GM12878 (cell line): ENCODE measurements around the gene ATP5F1D. TPM values are rescaled to one million over a fixed set of nuclear protein-coding genes. Genes with fewer than 3 reads are reported as not detected.

ENCODE experiments used
- ASH2L ChIP-seq: fragments of 300-600, 200-600 bp; sonication (generic); IDR thresholded peaks from 2 replicates; pipeline ENCODE4 v1.6.1; 2017; ENCODE audit warnings: low read depth, mild to moderate bottlenecking, borderline replicate concordance
- BRCA1 ChIP-seq: IDR thresholded peaks from 2 replicates; pipeline ENCODE4 v1.6.1; 2011; ENCODE audit warnings: low read depth, low read length, improper control_type of control experiment
- CBX5 ChIP-seq: sonication (generic); IDR thresholded peaks from 2 replicates; pipeline ENCODE4 v1.6.1; 2016; ENCODE audit warnings: low read depth, moderate library complexity, mild to moderate bottlenecking, inconsistent platforms
- CHD1 ChIP-seq: IDR thresholded peaks from 2 replicates; pipeline ENCODE4 v1.6.1; 2012; ENCODE audit warnings: low read depth, low read length, improper control_type of control experiment
- EED ChIP-seq: sonication (generic); IDR thresholded peaks from 2 replicates; pipeline ENCODE4 v1.6.1; 2016; ENCODE audit warnings: antibody characterized with exemption, low read depth
- HDAC6 ChIP-seq: fragments of 200-600 bp; sonication (generic); IDR thresholded peaks from one replicate; pipeline ENCODE4 v1.8.0; 2017; ENCODE audit warnings: antibody characterized with exemption; ENCODE audit not compliant: unreplicated experiment
- KLF5 ChIP-seq: fragments of 450-650 bp; IDR thresholded peaks from 2 replicates; pipeline ENCODE4 v1.6.1; 2014; ENCODE audit warnings: mild to moderate bottlenecking; ENCODE audit not compliant: partially characterized antibody
- MYB ChIP-seq: fragments of 150-350 bp; IDR thresholded peaks from 2 replicates; pipeline ENCODE4 v1.6.1; 2014; ENCODE audit warnings: mild to moderate bottlenecking, low read depth, low read length, borderline replicate concordance
- NFYB ChIP-seq: IDR thresholded peaks from 2 replicates; pipeline ENCODE4 v1.6.1; 2011; ENCODE audit warnings: low read depth, mild to moderate bottlenecking, low read length, improper control_type of control experiment, moderate library complexity; ENCODE audit not compliant: insufficient read depth
- NR2C2 ChIP-seq: IDR thresholded peaks from 2 replicates; pipeline ENCODE4 v1.6.1; 2011; ENCODE audit warnings: borderline replicate concordance, low read depth; ENCODE audit not compliant: control insufficient read depth, insufficient read length
- NR2F1 ChIP-seq: fragments of 450-650 bp; conservative IDR thresholded peaks from 2 replicates; pipeline ENCODE4 v1.6.1; 2017; ENCODE audit warnings: mild to moderate bottlenecking
- PML ChIP-seq: IDR thresholded peaks from 2 replicates; pipeline ENCODE4 v1.6.1; 2012; ENCODE audit warnings: low read length, inconsistent platforms
- POLR2AphosphoS5 ChIP-seq: IDR thresholded peaks from 2 replicates; pipeline ENCODE4 v1.6.1; 2011; ENCODE audit warnings: mild to moderate bottlenecking, low read length, inconsistent platforms
- SMAD5 ChIP-seq: IDR thresholded peaks from 2 replicates; pipeline ENCODE4 v1.6.1; 2016; ENCODE audit warnings: antibody characterized with exemption, low read depth
- SP1 ChIP-seq: IDR thresholded peaks from one replicate; pipeline ENCODE4 v1.6.1; 2011; ENCODE audit warnings: low read depth, low read length
- SUPT20H ChIP-seq: IDR thresholded peaks from 2 replicates; pipeline ENCODE4 v1.6.1; 2011; ENCODE audit warnings: low read depth, mild to moderate bottlenecking, low read length, moderate library complexity, borderline replicate concordance; ENCODE audit not compliant: control insufficient read depth
- TCF12 ChIP-seq: IDR thresholded peaks from 2 replicates; pipeline ENCODE4 v1.6.1; 2011; ENCODE audit warnings: low read depth, mild to moderate bottlenecking, low read length
- ZNF217 ChIP-seq: fragments of 450-650 bp; IDR thresholded peaks from 2 replicates; pipeline ENCODE4 v1.6.1; 2017; ENCODE audit warnings: antibody characterized with exemption, mild to moderate bottlenecking
- ZNF384 ChIP-seq: IDR thresholded peaks from 2 replicates; pipeline ENCODE4 v1.6.1; 2012; ENCODE audit warnings: low read depth, mild to moderate bottlenecking, low read length, improper control_type of control experiment, borderline replicate concordance
- ZZZ3 ChIP-seq: IDR thresholded peaks from 2 replicates; pipeline ENCODE4 v1.6.1; 2011; ENCODE audit warnings: low read depth; ENCODE audit not compliant: control insufficient read depth, insufficient read length
- polyA plus RNA-seq, 11 experiments: library from polyadenylated mRNA; depleted of rRNA in 4 of 11; unstranded in 6 of 11; stranded (reverse) in 5 of 11; fragments of >200 nt; fragmentation: Nextera tagmentation in 4 of 11; fragmentation: Illumina TruSeq in 1 of 11; extraction: Ambion mirVana in 4 of 11; extraction: Trizol in 1 of 11; gene quantifications; 1 replicate in 1 of 11; 2 replicates in 10 of 11; pipeline versions ENCODE4 v1.2.1 to v1.2.3, GENCODE V29; 2011 to 2016; ENCODE audit warnings: inconsistent platforms in 2 of 11, missing spikeins in 2 of 11, low read depth in 1 of 11
- total RNA-seq, 4 experiments: library from RNA; depleted of rRNA in 3 of 4; stranded (reverse); fragments of >200 nt in 3 of 4; fragmentation: Illumina TruSeq in 1 of 4; extraction: Trizol in 1 of 4; gene quantifications; 2 replicates each; pipeline versions ENCODE4 v1.2.1 to v1.2.3, GENCODE V29; 2013 to 2021
- TF ChIP-seq, protein P1 (sequence below), 3 experiments: IDR thresholded peaks in 2 of 3; conservative IDR thresholded peaks in 1 of 3; 2 replicates each; pipeline ENCODE4 v1.5.1; 2011; ENCODE audit warnings: low read depth in 3 of 3, low read length in 3 of 3, mild to moderate bottlenecking in 3 of 3, control low read depth in 2 of 3, moderate library complexity in 2 of 3, inconsistent platforms in 1 of 3, mixed read lengths in 1 of 3; ENCODE audit not compliant: control insufficient read depth in 2 of 3, insufficient read depth in 1 of 3; ENCODE audit errors: extremely low read depth in 1 of 3
- TF ChIP-seq, protein P2 (sequence below): fragments of 450-650 bp; IDR thresholded peaks from 2 replicates; pipeline ENCODE4 v1.6.1; 2017; ENCODE audit warnings: mild to moderate bottlenecking
- TF ChIP-seq, protein P3 (sequence below): fragments of 150-350 bp; IDR thresholded peaks from 2 replicates; pipeline ENCODE4 v1.6.1; 2014; ENCODE audit warnings: mild to moderate bottlenecking, low read depth, low read length

ATP5F1D gene
- total and polyA plus RNA-seq, 10 of the 15 experiments (the other 5 are each of a cell fraction or from before 2014, with no cell fraction given), result 7.2 to 357 (median 49.5) TPM

- TF ChIP-seq, protein P1, sequence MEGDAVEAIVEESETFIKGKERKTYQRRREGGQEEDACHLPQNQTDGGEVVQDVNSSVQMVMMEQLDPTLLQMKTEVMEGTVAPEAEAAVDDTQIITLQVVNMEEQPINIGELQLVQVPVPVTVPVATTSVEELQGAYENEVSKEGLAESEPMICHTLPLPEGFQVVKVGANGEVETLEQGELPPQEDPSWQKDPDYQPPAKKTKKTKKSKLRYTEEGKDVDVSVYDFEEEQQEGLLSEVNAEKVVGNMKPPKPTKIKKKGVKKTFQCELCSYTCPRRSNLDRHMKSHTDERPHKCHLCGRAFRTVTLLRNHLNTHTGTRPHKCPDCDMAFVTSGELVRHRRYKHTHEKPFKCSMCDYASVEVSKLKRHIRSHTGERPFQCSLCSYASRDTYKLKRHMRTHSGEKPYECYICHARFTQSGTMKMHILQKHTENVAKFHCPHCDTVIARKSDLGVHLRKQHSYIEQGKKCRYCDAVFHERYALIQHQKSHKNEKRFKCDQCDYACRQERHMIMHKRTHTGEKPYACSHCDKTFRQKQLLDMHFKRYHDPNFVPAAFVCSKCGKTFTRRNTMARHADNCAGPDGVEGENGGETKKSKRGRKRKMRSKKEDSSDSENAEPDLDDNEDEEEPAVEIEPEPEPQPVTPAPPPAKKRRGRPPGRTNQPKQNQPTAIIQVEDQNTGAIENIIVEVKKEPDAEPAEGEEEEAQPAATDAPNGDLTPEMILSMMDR (IDR thresholded peaks at IDR 0.05 in 2 of 3, conservative IDR thresholded peaks at IDR 0.05 in 1 of 3; ENCODE audit: control insufficient read depth in 2 of 3, extremely low read depth in 1 of 3, insufficient read depth in 1 of 3, low read depth in 3 of 3, low read length in 3 of 3), result peak; percentile 90 to 96 (median 96)
- no peak for TF ChIP-seq NR2C2
- TF ChIP-seq, protein P2, sequence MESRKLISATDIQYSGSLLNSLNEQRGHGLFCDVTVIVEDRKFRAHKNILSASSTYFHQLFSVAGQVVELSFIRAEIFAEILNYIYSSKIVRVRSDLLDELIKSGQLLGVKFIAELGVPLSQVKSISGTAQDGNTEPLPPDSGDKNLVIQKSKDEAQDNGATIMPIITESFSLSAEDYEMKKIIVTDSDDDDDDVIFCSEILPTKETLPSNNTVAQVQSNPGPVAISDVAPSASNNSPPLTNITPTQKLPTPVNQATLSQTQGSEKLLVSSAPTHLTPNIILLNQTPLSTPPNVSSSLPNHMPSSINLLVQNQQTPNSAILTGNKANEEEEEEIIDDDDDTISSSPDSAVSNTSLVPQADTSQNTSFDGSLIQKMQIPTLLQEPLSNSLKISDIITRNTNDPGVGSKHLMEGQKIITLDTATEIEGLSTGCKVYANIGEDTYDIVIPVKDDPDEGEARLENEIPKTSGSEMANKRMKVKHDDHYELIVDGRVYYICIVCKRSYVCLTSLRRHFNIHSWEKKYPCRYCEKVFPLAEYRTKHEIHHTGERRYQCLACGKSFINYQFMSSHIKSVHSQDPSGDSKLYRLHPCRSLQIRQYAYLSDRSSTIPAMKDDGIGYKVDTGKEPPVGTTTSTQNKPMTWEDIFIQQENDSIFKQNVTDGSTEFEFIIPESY, result no peak
- no peak for TF ChIP-seq EED
- TF ChIP-seq, protein P3, sequence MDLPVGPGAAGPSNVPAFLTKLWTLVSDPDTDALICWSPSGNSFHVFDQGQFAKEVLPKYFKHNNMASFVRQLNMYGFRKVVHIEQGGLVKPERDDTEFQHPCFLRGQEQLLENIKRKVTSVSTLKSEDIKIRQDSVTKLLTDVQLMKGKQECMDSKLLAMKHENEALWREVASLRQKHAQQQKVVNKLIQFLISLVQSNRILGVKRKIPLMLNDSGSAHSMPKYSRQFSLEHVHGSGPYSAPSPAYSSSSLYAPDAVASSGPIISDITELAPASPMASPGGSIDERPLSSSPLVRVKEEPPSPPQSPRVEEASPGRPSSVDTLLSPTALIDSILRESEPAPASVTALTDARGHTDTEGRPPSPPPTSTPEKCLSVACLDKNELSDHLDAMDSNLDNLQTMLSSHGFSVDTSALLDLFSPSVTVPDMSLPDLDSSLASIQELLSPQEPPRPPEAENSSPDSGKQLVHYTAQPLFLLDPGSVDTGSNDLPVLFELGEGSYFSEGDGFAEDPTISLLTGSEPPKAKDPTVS, result no peak
- TF ChIP-seq SP1, result no peak
- no peak for TF ChIP-seq ZNF384
- no peak for TF ChIP-seq BRCA1
- no peak for TF ChIP-seq PML
- TF ChIP-seq POLR2AphosphoS5, result no peak
- TF ChIP-seq HDAC6, result no peak
- no peak for TF ChIP-seq NFYB
- no peak for TF ChIP-seq ASH2L
- TF ChIP-seq SMAD5, result no peak
- TF ChIP-seq KLF5, result peak; percentile 11
- peak; percentile 58; the same call in 1 of the 2 replicates for TF ChIP-seq TCF12
- TF ChIP-seq CHD1, result no peak
- TF ChIP-seq ZZZ3, result no peak
- TF ChIP-seq SUPT20H, result no peak
- TF ChIP-seq ZNF217, result no peak
- no peak for TF ChIP-seq CBX5
- no peak for TF ChIP-seq NR2F1
- no peak for TF ChIP-seq MYB
These were observed 2.5 kb downstream of the ATP5F1D start (continued) for GRCh38 chr19:1243768-1244692.
